ENCODE measurements around the gene ELMO1. TPM values are rescaled to one million over a fixed set of nuclear protein-coding genes. Genes with fewer than 3 reads are reported as not detected.

The ELMO1 gene
- total RNA-seq, 1 donor from 2014 or later: 78.9 TPM

- no peak for DNase-seq
Observed at GRCh38 chr7:37089972-37090371, 358.7 kb downstream of the ELMO1 start.

GRCh38 chr7:37085600-37085999 lies 363.1 kb downstream of the ELMO1 start:
- no peak for DNase-seq

GRCh38 chr7:37084303-37084702 lies 364.4 kb downstream of the ELMO1 start:
- no peak for DNase-seq

DNA sequence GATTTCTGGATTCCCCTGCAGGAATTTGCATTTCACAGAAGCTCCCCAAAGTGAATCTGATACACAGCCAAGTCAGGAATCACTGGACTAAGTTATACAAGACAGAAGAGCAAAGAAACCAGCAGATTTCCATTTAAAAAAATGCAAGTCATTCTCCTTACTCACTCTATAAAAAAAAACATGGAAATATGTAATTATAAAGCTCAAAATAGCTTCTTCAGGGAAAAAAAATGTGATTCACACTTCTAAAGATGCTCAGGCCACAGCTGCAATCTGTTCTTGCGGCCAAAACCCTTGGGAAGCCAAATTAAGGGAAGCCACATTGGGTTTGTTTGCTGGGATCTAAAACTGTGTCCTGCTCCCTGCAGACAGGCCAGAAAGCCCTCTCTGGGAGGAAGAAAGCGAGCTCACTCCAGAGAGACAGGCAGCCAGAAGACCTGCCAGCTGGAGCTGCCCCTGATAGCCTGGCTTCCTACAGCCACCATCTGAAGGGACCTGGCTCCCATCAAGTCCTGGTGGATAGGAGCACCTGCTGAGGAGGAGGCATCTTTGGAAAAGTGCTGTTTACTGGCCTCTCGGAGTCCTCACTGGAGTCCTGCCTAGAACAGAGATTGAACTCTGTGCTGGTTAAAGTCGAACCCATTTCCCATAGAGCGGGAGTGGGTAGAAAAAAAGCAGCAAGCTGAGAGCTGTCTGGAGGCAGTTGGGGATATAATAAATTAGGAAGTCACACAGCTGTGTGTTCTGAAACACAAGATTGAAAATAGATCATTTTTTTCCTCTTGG lies 365.2 kb downstream of the ELMO1 start:
- peak; percentile 67 for DNase-seq

- no peak for DNase-seq
Observed at GRCh38 chr7:37081436-37081835, 367.2 kb downstream of the ELMO1 start.

DNA sequence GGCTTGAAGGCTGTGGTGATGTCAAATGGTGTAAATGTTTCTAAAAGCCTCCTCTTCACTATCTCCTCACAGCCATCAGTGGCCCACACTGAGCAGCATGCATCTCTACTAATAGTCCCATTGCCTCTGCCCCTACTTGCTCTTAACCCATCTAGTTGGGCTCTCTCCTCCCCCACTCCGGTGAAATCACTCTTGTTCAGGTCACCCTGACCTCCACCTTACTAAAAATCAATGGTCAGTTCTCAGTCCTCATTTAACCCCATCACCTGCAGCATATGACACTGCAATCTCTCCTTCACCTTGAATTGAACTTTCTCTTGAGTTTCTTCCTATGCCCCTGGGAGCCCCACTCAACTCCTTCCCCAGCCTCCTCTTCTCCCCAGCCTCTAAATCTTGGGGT lies 369.2 kb downstream of the ELMO1 start:
- no peak for DNase-seq

DNA sequence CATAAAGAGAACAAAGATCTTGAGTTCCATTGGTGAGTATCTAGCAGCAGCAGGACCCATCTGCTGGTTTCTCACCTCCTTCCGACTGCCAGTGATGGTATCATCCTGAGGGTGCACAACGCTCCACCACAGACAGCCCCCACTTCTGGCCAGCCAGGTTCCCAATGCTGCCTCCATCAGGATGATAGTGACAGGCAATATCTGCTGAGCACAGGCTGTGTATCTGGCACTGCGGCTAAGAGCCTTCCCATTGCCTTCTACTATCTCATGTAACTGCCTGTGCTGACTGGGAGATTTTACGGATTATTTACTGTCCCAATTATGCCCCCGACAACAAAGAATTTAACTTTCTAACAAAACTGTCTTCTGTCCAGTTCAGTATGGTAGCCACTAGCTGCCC lies 372.0 kb downstream of the ELMO1 start:
- no peak for DNase-seq

- no peak for DNase-seq
Observed at GRCh38 chr7:37074370-37074769, 374.3 kb downstream of the ELMO1 start.

DNA sequence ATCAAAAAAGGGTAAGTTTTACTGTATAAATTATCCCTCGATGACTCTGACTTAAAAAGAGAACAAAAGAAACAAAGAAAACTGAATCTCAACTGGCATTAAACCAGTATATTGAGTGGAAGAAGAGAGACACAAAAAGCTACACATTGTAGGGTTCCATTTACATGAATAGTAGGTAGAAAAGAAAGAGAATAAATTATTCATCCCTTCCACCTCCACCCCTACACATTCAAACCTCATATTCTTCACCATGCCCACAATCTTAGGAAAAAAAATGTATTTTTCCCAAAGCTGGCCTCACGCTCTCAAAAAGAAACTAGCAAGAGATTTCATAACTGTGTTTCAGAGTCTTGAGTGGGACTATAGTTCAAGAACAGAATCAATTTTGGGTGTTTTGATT lies 377.5 kb downstream of the ELMO1 start:
- DNase-seq: no peak

GRCh38 chr7:37070471-37070870 lies 378.2 kb downstream of the ELMO1 start:
- no peak for DNase-seq

DNA sequence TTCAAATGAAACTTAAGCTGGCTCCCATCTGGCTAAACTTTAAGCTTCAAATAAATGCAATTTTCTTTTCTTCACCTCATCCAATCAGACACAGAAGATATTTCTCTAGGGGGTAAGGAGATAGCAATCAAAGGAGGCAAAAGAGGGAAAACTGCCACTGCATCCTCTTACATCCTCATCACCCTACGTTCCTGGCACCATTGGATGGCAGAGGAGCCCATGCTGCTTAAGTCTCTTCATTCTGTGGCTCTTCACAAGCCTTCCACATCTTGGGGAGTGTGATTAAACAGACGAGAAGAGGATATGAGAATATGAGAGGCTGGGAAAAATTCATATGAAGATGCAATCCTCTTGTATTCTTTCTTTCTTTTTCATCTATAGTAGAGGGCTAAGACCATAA lies 378.6 kb downstream of the ELMO1 start:
- no peak for DNase-seq

DNA sequence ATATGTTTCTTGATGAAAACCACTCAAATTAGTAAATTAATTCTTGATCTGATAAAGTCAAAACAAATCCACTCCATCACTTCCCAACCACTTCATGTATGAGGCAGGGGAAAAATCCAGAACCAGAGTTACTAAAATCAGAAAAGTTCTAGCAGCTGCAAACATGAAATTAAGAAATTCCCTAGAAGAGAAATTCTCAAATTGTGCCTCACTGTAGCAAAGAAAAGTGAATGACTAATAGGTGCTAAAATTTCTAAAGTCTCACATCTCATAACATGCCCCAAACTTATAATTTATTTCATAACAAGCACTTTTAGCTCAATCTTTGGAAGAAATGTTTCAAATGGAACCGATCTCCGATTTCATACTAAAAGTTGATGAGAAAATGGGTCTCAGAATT lies 379.3 kb downstream of the ELMO1 start:
- no peak for DNase-seq

DNA sequence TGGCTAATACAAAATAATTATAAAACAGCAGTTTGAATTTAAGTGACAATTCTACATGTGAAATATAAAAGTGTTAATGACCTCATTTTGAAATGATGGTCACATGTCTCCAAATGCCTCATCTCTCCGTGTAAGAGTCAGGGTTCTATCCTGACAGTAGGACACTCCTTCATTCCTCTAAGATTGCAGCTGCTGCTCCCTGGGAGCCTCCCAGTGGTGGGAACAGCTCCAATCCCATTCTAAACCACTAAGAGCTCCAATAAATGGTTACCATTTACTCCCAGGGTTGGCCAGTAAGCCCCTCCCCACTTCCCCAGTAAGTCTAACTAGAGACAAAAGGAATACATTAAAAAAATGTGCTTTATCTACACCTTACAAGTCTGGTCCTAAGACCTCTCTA lies 379.8 kb downstream of the ELMO1 start:
- no peak for DNase-seq

DNA sequence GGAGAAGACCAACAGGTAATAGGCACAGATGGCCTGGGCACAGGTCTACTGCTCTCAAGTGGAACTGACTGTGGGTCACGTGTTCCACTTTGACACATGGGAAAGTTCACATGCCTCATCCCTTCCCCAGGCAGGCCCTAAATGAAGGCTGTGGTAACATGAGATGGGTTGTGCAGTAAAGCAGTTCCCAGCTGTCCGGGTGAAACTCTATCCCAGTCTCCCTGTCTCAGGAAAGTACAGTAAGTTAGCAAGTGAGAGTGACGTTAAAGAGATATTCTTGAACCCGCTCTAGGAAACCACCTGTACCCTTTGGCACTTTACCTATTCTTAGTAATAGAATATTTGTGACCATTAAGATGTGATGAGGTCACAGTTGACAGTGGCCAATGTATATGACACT lies 380.6 kb downstream of the ELMO1 start:
- DNase-seq: no peak

- DNase-seq: no peak
Observed at GRCh38 chr7:37065779-37066271, 382.8 kb downstream of the ELMO1 start.

DNA sequence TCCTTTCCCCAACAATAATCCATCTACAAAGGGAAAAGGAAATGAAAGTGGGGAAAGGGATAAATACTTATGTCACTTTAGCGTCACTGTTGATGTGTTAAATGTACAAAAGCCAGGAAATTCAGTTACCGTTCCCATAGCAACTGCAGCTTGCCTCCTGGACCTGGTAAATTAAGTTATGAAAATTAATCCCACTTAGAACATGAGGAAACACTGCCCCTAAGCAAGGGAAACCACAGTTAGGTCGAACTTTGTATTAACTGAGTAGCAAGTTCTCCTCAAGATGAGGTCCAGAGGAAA lies 386.2 kb downstream of the ELMO1 start:
- no peak for DNase-seq

DNA sequence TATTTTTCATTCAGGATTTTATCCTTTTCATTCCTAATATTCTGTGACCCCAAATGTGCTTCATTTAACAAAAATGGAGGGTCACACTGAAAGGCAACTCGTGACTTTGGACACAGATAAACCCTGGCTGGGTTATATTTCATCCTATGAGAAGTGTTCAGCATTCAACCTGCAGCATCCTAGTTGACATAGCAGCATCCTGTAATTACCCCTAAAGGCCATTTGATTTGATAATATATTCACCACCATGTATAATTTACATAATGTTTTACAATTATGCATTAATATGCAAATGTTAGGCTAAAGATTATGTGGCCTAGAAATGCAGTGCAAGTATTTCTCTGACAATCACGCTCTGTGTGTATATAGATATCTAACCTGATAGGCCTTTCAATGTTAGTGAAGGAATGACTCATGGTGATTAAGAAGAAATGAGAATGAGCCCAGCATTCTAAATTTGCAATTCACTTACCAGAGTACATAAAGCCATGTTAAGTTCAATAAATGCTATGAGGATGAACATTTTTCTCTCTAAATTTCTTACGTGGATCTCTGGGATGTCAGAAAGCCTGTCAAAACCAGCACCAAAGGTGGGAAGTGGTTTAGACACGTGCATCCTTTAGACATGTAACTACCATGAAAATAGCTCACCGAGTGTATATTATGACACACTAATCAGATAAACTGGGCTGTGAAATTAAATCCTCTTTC lies 386.7 kb downstream of the ELMO1 start:
- DNase-seq: no peak

- DNase-seq: no peak
Observed at GRCh38 chr7:37056234-37056912, 392.3 kb downstream of the ELMO1 start.

DNA sequence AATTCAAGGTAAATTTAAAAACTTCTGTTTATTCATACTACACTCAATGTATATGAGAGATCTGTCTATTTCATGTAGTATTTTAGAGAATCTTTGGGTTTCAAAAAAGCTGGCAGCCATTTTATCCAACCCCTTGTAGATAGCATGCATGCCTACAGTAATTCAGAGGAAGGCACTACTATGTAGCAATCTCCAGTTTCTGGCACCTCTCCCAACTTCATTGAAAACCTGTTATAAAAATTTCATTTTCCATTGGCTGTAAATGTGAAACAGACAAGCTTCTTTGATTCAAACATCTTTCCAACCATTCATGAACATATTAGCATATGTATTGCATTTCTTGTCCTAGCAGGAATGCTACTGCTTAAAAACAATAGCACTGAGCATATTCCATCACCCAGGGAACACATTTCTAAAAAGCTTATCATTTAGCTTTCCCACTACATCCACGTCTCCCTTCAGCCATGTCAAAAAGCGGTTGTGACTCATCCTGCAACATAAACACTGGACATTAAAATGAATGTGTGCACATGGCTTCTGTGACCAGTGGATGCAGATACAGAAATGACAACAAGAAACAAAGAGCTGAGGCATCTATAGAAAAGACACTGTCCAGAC lies 393.9 kb downstream of the ELMO1 start:
- DNase-seq: no peak

DNA sequence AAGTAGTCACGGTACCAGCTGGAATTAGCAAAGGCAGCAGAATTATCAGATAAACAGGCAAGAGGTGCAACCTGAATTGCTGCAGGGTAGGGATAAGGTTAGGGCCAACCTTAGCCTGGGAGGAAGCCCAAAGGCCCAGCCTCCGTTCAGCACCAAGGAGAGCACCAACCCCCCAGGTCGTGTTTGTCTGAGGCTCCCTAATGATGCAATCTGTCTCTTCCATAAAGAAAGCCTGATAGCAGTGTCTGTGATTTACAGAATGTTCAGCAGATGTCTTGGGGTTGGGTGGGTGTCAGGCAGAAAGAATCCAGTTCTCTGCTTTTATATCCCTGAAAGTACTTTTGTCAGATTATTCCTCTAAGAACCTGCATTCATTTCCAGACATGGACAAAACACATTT lies 396.0 kb downstream of the ELMO1 start:
- DNase-seq: no peak

DNA sequence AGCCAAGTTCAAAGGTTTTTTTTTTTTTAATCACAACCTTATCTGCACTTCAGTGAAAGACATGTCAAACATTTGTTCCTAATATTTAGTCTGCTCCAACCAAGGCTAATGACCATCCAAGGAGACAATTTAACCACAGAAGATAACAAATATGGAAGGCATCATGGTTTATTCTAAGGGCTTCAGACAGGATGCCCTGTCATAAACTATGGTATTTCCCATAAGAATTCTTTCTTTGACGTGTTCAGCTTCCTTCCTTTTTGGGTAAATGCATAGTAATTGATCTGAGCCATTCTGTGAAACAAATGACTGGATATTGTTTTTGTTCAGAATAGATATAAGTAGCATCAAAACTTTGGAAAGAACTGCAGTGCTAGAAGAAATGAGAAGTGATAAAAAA lies 397.9 kb downstream of the ELMO1 start:
- DNase-seq: no peak

GRCh38 chr7:37048674-37049073 lies 400.0 kb downstream of the ELMO1 start:
- DNase-seq: no peak

DNA sequence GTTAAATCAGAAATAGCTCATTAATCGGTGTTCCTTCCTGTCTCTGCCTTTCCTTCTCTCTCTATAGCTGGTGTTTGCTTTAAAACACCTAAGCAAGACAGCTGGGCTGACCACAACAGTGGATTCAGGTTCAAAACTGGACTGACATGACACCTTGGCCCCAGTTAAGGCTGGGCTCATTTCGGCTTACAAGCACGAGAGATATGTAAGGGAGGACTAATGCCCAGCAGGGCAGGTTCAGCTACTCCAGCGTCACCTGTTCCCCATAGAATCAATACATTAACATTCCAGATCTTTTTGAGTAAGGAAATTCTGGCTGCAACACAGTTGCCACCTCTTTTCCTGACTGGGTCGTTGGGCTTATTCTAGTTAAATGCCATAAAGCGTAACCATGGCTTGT lies 401.4 kb downstream of the ELMO1 start:
- DNase-seq: no peak

Measured in occipital lobe (tissue), 2 donors.